CD4-positive, alpha-beta T cell (primary cell): ENCODE measurements around the gene IGFL1. TPM values are rescaled to one million over a fixed set of nuclear protein-coding genes. Genes with fewer than 3 reads are reported as not detected.

ENCODE experiments used
- ATAC-seq: fragments of 200-7000 bp; cut with Tn5 transposase; one replicate; pipeline ENCODE4 v1.10.0; 2022; ENCODE audit warnings: mild to moderate bottlenecking; ENCODE audit not compliant: poor library complexity
- CTCF ChIA-PET: fragments of 350-600 bp; sonication (Branson Sonifier 250); formaldehyde crosslinking; loops from one replicate; lab custom pipeline; 2021; ENCODE audit warnings: antibody characterized with exemption, inconsistent platforms; lab: Charles Lee
- POLR2A ChIA-PET: fragments of 350-600 bp; sonication (Branson Sonifier 250); formaldehyde crosslinking; loops from one replicate; lab custom pipeline; 2021; ENCODE audit warnings: antibody characterized with exemption, inconsistent platforms; lab: Charles Lee
- DNase-seq, 14 experiments: peaks; one replicate each; pipeline ENCODE4 v3.0.0-alpha.2; 2013 to 2020; ENCODE audit warnings: mixed read lengths in 2 of 14
- H3K27ac ChIP-seq, 2 donors: one replicate each; pipeline versions ENCODE4 v1.5.1 to v1.7.0; 2013; ENCODE audit warnings: low read length in 2 of 2, low read depth in 1 of 2, mild to moderate bottlenecking in 1 of 2
- H3K27me3 ChIP-seq, 2 experiments: 1 replicate in 1 of 2; 2 replicates in 1 of 2; pipeline versions ENCODE4 v1.6.1 to v1.7.0; 2013; ENCODE audit warnings: low read length in 2 of 2, control low read depth in 1 of 2, mild to moderate bottlenecking in 1 of 2, moderate library complexity in 1 of 2; ENCODE audit not compliant: insufficient read depth in 2 of 2, control insufficient read depth in 1 of 2
- H3K36me3 ChIP-seq: one replicate; pipeline ENCODE4 v1.6.1; 2013; ENCODE audit warnings: low read length, control low read depth; ENCODE audit not compliant: insufficient read depth
- H3K4me1 ChIP-seq: one replicate; pipeline ENCODE4 v1.6.1; 2013; ENCODE audit warnings: low read length, control low read depth; ENCODE audit not compliant: insufficient read depth
- H3K4me3 ChIP-seq: one replicate; pipeline ENCODE4 v1.5.1; 2013; ENCODE audit warnings: mild to moderate bottlenecking, low read length, moderate library complexity
- H3K9me3 ChIP-seq, 2 experiments: 1 replicate in 1 of 2; 2 replicates in 1 of 2; pipeline versions ENCODE4 v1.6.1 to v1.7.0; 2013; ENCODE audit warnings: low read length in 2 of 2, mild to moderate bottlenecking in 2 of 2, control low read depth in 1 of 2, moderate library complexity in 1 of 2; ENCODE audit not compliant: control insufficient read depth in 1 of 2, insufficient read depth in 1 of 2
- H3K27ac Mint-ChIP-seq: one replicate; pipeline ENCODE4 v1.8.0; 2020; ENCODE audit warnings: mixed read lengths
- H3K27me3 Mint-ChIP-seq: one replicate; pipeline ENCODE4 v1.8.0; 2021; ENCODE audit warnings: mixed read lengths
- H3K36me3 Mint-ChIP-seq: one replicate; pipeline ENCODE4 v1.8.0; 2021; ENCODE audit warnings: low read depth, mixed read lengths
- H3K4me1 Mint-ChIP-seq: one replicate; pipeline ENCODE4 v1.8.0; 2021; ENCODE audit warnings: low read depth, mixed read lengths
- H3K4me3 Mint-ChIP-seq: one replicate; pipeline ENCODE4 v1.8.0; 2020; ENCODE audit warnings: mild to moderate bottlenecking, mixed read lengths
- H3K9me3 Mint-ChIP-seq: one replicate; pipeline ENCODE4 v1.8.0; 2020; ENCODE audit warnings: mixed read lengths
- intact Hi-C, 2 experiments: fragments of 100-400 bp; cut with DNase I in 1 of 2; cut with micrococcal nuclease in 1 of 2; formaldehyde crosslinking; loops; one replicate each; pipeline versions ENCODE4 v1.15.1 to v1.9.0; 2023 to 2025; cut with DNase I, micrococcal nuclease
- total RNA-seq, 174 experiments: library from RNA in 2 of 174; stranded (reverse) in 2 of 174; gene quantifications; one replicate each; pipeline ENCODE4 v1.2.3 and lab custom pipeline; 2021 to 2026
- TF ChIP-seq, protein P1 (sequence below): fragments of 200-600 bp; IDR thresholded peaks from one replicate; pipeline ENCODE4 v1.8.0; 2022; ENCODE audit warnings: antibody characterized with exemption, mild to moderate bottlenecking

IGFL1 gene
- total RNA-seq, 2 experiments from 2014 or later: not detected

DNA sequence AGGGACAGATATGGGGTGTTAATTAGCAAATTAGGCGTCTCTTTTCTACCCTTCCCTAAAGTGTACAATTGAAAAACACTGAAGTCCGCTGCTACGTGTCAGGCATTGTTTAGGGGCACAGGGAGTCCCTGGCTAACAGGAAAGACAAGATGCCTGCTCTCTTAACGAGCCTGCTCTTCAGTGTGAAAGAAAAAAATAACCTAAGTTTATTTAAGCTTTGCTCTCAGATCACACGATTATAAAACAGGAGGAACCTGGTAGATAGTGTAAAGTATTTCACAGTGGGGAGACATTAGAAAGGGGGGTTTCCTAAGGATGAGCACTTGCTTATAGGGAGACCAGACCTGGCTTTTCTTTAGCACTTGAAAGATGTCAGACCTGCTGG lies 42.8 kb upstream of the IGFL1 start:
- H3K27me3 ChIP-seq: peaks cover 16 to 37% of the 10 kb centered on the region in 2 experiments
- DNase-seq: no peak
- Mint-ChIP-seq H3K4me1 (no peaks in the 10 kb centered on the region), H3K4me3 (no peak overlapping the region), H3K27me3 (peaks cover 61% of the 10 kb centered on the region), H3K9me3 (no peaks in the 10 kb centered on the region), H3K27ac (no peak overlapping the region), H3K36me3 (no peaks in the 10 kb centered on the region)
- H3K9me3 ChIP-seq: no peaks in the 10 kb centered on the region
- no peak overlapping the region for H3K4me3 ChIP-seq
- H3K27ac ChIP-seq: no peak overlapping the region
- intact Hi-C loops: no loop called here
- CTCF ChIA-PET: no interaction called here
- no peaks in the 10 kb centered on the region for H3K4me1 ChIP-seq
- H3K36me3 ChIP-seq: no peaks in the 10 kb centered on the region
- POLR2A ChIA-PET: no interaction called here
- ATAC-seq: no peak
- TF ChIP-seq, protein P1, sequence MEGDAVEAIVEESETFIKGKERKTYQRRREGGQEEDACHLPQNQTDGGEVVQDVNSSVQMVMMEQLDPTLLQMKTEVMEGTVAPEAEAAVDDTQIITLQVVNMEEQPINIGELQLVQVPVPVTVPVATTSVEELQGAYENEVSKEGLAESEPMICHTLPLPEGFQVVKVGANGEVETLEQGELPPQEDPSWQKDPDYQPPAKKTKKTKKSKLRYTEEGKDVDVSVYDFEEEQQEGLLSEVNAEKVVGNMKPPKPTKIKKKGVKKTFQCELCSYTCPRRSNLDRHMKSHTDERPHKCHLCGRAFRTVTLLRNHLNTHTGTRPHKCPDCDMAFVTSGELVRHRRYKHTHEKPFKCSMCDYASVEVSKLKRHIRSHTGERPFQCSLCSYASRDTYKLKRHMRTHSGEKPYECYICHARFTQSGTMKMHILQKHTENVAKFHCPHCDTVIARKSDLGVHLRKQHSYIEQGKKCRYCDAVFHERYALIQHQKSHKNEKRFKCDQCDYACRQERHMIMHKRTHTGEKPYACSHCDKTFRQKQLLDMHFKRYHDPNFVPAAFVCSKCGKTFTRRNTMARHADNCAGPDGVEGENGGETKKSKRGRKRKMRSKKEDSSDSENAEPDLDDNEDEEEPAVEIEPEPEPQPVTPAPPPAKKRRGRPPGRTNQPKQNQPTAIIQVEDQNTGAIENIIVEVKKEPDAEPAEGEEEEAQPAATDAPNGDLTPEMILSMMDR: no peak

DNA sequence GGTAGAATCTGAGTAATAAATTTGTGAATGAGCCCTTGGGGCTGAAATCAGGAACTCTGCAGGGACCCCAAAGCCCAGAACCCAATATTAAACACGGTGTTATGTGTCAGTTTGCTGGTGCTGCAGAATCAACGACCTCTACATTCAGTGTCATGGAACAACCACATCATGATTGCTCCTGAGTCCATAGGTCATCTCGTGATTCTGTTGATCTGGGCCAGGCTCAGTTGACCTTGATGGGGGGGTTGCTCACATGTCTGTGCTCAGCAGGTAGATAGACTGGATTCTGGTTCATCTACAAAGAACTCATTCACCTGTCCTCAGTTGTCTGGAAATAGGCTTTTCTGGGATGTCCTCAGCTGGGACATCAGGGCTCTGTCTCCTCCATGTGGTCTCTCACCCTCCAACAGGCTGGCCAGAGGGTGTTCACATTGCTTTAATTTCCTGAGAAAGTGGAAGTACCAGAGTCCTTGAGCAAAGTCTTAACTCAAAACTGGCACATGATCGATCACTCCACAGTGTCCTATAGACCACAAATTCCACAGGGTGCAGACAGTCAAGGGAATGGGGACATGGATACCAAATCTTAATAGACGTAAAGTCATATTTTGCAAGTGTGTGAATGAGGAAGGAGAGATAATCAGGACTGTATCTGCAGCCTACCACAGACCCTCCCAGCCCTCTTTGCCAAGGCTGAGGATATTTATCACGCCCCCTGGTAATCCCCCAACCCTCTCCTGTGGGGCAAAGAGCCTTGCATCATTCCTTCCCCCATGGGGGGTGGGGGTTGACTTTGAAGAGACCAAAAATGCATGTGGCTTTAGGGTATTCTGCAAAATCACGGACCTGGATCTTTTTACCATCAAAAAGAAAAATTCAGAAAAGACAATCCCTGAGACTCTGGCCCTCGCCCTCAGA lies 39.3 kb upstream of the IGFL1 start:
- Histone ChIP-seq H3K36me3 (no peaks in the 10 kb centered on the region), H3K4me1 (no peaks in the 10 kb centered on the region), H3K4me3 (no peak overlapping the region), H3K27me3 (peaks cover 16 to 38% of the 10 kb centered on the region in 2 experiments), H3K9me3 (no peaks in the 10 kb centered on the region), H3K27ac (no peak overlapping the region)
- intact Hi-C loops: loop anchor here in 1 of 2 experiments (1.0 kb wide), 1 partner anchor 161 kb away; no protein-coding TSS in a partner anchor
- DNase-seq: no peak
- POLR2A ChIA-PET: no interaction called here
- TF ChIP-seq, protein P1: no peak
- H3K4me1 Mint-ChIP-seq: no peaks in the 10 kb centered on the region
- CTCF ChIA-PET: interaction anchor here (0.9 kb wide), 1 partner anchor 162 kb away, joined by 3 read pairs; no protein-coding TSS in a partner anchor
- no peak for ATAC-seq
- H3K27me3 Mint-ChIP-seq: peaks cover 68% of the 10 kb centered on the region
- no peak overlapping the region for H3K4me3 Mint-ChIP-seq
- H3K36me3 Mint-ChIP-seq: no peaks in the 10 kb centered on the region
- no peaks in the 10 kb centered on the region for H3K9me3 Mint-ChIP-seq
- no peak overlapping the region for H3K27ac Mint-ChIP-seq

DNA sequence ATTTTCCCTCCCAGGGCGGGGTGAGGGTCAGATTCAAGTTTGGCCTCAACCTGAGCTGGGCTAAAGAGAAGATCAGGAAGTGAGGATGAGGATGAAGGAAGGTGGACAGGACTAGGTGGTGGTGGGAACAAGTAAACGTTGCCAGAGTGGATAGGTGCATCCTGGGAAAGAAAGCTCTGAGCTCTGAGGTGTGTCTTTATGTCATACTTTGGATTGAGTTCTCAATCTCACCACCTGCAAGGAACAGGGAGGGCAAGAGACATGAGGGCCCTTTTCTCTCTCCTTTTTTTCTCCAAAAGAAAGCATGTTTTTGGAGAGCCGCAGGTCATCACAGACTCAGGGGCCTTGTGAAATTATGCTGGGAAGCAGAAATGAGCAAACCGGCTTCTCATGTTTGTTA lies 38.2 kb upstream of the IGFL1 start:
- no peak overlapping the region for H3K4me3 ChIP-seq
- Mint-ChIP-seq H3K9me3 (no peaks in the 10 kb centered on the region), H3K27me3 (peaks cover 69% of the 10 kb centered on the region), H3K36me3 (no peaks in the 10 kb centered on the region), H3K4me1 (no peaks in the 10 kb centered on the region), H3K27ac (no peak overlapping the region), H3K4me3 (no peak overlapping the region)
- H3K9me3 ChIP-seq: no peaks in the 10 kb centered on the region
- ATAC-seq: no peak
- intact Hi-C loops: no loop called here
- H3K4me1 ChIP-seq: no peaks in the 10 kb centered on the region
- DNase-seq: no peak
- TF ChIP-seq, protein P1: no peak
- peaks cover 16 to 33% of the 10 kb centered on the region in 2 experiments for H3K27me3 ChIP-seq
- CTCF ChIA-PET: no interaction called here
- H3K36me3 ChIP-seq: no peaks in the 10 kb centered on the region
- no peak overlapping the region for H3K27ac ChIP-seq
- POLR2A ChIA-PET: no interaction called here
